ENCODE results near the gene ZNF217.
"Not testable (repeated sequence)": the region's sequence is repeated elsewhere in the genome, so short reads cannot be mapped to it uniquely, and the experiment has no call there.

Gene ZNF217

GRCh38 chr20:53626584-53626983 lies 32.9 kb upstream of the ZNF217 start:
- Histone ChIP-seq H3K27me3 (replicated peaks; ENCODE audit: control insufficient read depth, insufficient read depth, low read length) (no peaks in the 10 kb centered on the region), H3K4me3 (replicated peaks; ENCODE audit: low read depth, low read length) (no peak overlapping the region), H3K36me3 (ENCODE audit: control insufficient read depth, insufficient read depth, low read length) (no peaks in the 10 kb centered on the region)
- TF ChIP-seq CTCF (IDR thresholded peaks at IDR 0.05; ENCODE audit: insufficient read depth, low read length, poor library complexity, severe bottlenecking), result no peak
- DNase-seq (ENCODE audit: extremely low read depth, insufficient read length), result no peak

- no peak overlapping the region for H3K4me3 ChIP-seq (replicated peaks; ENCODE audit: low read depth, low read length)
- H3K36me3 ChIP-seq (ENCODE audit: control insufficient read depth, insufficient read depth, low read length), result no peaks in the 10 kb centered on the region
- no peak for TF ChIP-seq CTCF (IDR thresholded peaks at IDR 0.05; ENCODE audit: insufficient read depth, low read length, poor library complexity, severe bottlenecking)
- DNase-seq (ENCODE audit: extremely low read depth, insufficient read length), result no peak
- no peaks in the 10 kb centered on the region for H3K27me3 ChIP-seq (replicated peaks; ENCODE audit: control insufficient read depth, insufficient read depth, low read length)
These were observed 31.9 kb upstream of the ZNF217 start for GRCh38 chr20:53625311-53626129.

- not testable (repeated sequence) for H3K27me3 ChIP-seq (replicated peaks; ENCODE audit: control insufficient read depth, insufficient read depth, low read length); H3K36me3 ChIP-seq (ENCODE audit: control insufficient read depth, insufficient read depth, low read length); DNase-seq (ENCODE audit: extremely low read depth, insufficient read length); H3K4me3 ChIP-seq (replicated peaks; ENCODE audit: low read depth, low read length)
These were observed 31.2 kb upstream of the ZNF217 start for GRCh38 chr20:53624927-53625250.

GRCh38 chr20:53623454-53624211 lies 30.0 kb upstream of the ZNF217 start:
- no peaks in the 10 kb centered on the region for H3K36me3 ChIP-seq (ENCODE audit: control insufficient read depth, insufficient read depth, low read length)
- no peaks in the 10 kb centered on the region for H3K27me3 ChIP-seq (replicated peaks; ENCODE audit: control insufficient read depth, insufficient read depth, low read length)
- peak; percentile 44 for DNase-seq (ENCODE audit: extremely low read depth, insufficient read length)
- H3K4me3 ChIP-seq (replicated peaks; ENCODE audit: low read depth, low read length), result peak overlapping the region; percentile 39
- TF ChIP-seq CTCF (IDR thresholded peaks at IDR 0.05; ENCODE audit: insufficient read depth, low read length, poor library complexity, severe bottlenecking), result no peak

- no peaks in the 10 kb centered on the region for H3K36me3 ChIP-seq (ENCODE audit: control insufficient read depth, insufficient read depth, low read length)
- H3K27me3 ChIP-seq (replicated peaks; ENCODE audit: control insufficient read depth, insufficient read depth, low read length), result no peaks in the 10 kb centered on the region
- TF ChIP-seq CTCF (IDR thresholded peaks at IDR 0.05; ENCODE audit: insufficient read depth, low read length, poor library complexity, severe bottlenecking), result no peak
- H3K4me3 ChIP-seq (replicated peaks; ENCODE audit: low read depth, low read length), result peak overlapping the region; percentile 5
- no peak for DNase-seq (ENCODE audit: extremely low read depth, insufficient read length)
These were observed 29.5 kb upstream of the ZNF217 start for GRCh38 chr20:53623134-53623453.

- TF ChIP-seq CTCF (IDR thresholded peaks at IDR 0.05; ENCODE audit: insufficient read depth, low read length, poor library complexity, severe bottlenecking), result no peak
- H3K27me3 ChIP-seq (replicated peaks; ENCODE audit: control insufficient read depth, insufficient read depth, low read length), result no peaks in the 10 kb centered on the region
- H3K4me3 ChIP-seq (replicated peaks; ENCODE audit: low read depth, low read length), result no peak overlapping the region
- no peaks in the 10 kb centered on the region for H3K36me3 ChIP-seq (ENCODE audit: control insufficient read depth, insufficient read depth, low read length)
- peak; percentile 31 for DNase-seq (ENCODE audit: extremely low read depth, insufficient read length)
These were observed 28.9 kb upstream of the ZNF217 start for GRCh38 chr20:53622247-53623133.

All from GM06990 (cell line).